Liver (tissue), 9 donors: ENCODE measurements around the gene PCDHB12. TPM values are rescaled to one million over a fixed set of nuclear protein-coding genes. Genes with fewer than 3 reads are reported as not detected.
"Not testable (repeated sequence)": the region's sequence is repeated elsewhere in the genome, so short reads cannot be mapped to it uniquely, and the experiment has no call there.

Source experiments
- DNase-seq: peaks from one replicate; pipeline ENCODE4 v3.0.0-alpha.2; 2017; ENCODE audit warnings: low spot score
- H3K27ac ChIP-seq, 2 donors: one replicate each; pipeline ENCODE4 v1.7.0; 2013; ENCODE audit warnings: inconsistent platforms in 2 of 2, low read length in 2 of 2, control low read depth in 1 of 2, low read depth in 1 of 2, mild to moderate bottlenecking in 1 of 2
- H3K27me3 ChIP-seq, 4 donors: one replicate each; pipeline versions ENCODE4 v1.6.1 to v1.7.0; 2013; ENCODE audit warnings: low read length in 3 of 4, inconsistent platforms in 1 of 4, mild to moderate bottlenecking in 1 of 4, moderate library complexity in 1 of 4; ENCODE audit not compliant: control insufficient read depth in 4 of 4, insufficient read depth in 4 of 4
- H3K36me3 ChIP-seq, 4 donors: one replicate each; pipeline versions ENCODE4 v1.6.1 to v1.7.0; 2013; ENCODE audit warnings: low read length in 3 of 4, mild to moderate bottlenecking in 3 of 4, low read depth in 1 of 4, moderate library complexity in 1 of 4; ENCODE audit not compliant: control insufficient read depth in 4 of 4, insufficient read depth in 3 of 4
- H3K4me1 ChIP-seq, 4 donors: one replicate each; pipeline versions ENCODE4 v1.6.1 to v1.7.0; 2013; ENCODE audit warnings: low read length in 3 of 4, mild to moderate bottlenecking in 3 of 4, moderate library complexity in 1 of 4; ENCODE audit not compliant: control insufficient read depth in 4 of 4, insufficient read depth in 4 of 4
- H3K4me3 ChIP-seq, 3 donors: one replicate each; pipeline versions ENCODE4 v1.6.1 to v1.7.0; 2013; ENCODE audit warnings: low read length in 3 of 3, control low read depth in 1 of 3, low read depth in 1 of 3, mild to moderate bottlenecking in 1 of 3
- H3K9ac ChIP-seq, 2 donors: one replicate each; pipeline ENCODE4 v1.7.0; 2013; ENCODE audit warnings: low read length in 2 of 2, mild to moderate bottlenecking in 2 of 2, moderate library complexity in 2 of 2, control low read depth in 1 of 2, low read depth in 1 of 2
- H3K9me3 ChIP-seq, 4 donors: one replicate each; pipeline versions ENCODE4 v1.6.1 to v1.7.0; 2013; ENCODE audit warnings: low read length in 3 of 4; ENCODE audit not compliant: control insufficient read depth in 4 of 4
- RAD21 ChIP-seq, 2 donors: IDR thresholded peaks; 2 replicates each; pipeline ENCODE4 v1.6.1; 2016; ENCODE audit warnings: antibody characterized with exemption in 2 of 2, mild to moderate bottlenecking in 2 of 2
- WGBS: extraction: QIAGEN DNeasy Blood & Tissue Kit; methylation state at CpG from one replicate; pipeline ENCODE4 v1.1.7; 2013; 5-methylcytosine and 5-hydroxymethylcytosine counted together
- polyA plus RNA-seq, 2 donors: library from polyadenylated mRNA; stranded (reverse) in 1 of 2; unstranded in 1 of 2; fragments of 200-250 nt in 1 of 2; fragments of >200 nt in 1 of 2; fragmentation: Nextera tagmentation in 1 of 2; extraction: Ambion mirVana in 1 of 2; gene quantifications; one replicate each; pipeline versions ENCODE4 v1.2.1 to v1.2.3, GENCODE V29; 2013 to 2015
- total RNA-seq, 2 donors: library from RNA; depleted of rRNA; stranded (reverse); fragments of >200 nt; gene quantifications; one replicate each; pipeline ENCODE4 v1.2.3, GENCODE V29; 2014
- donor health status: healthy.
- donor health status: healthy.
- donor health status: healthy.
- donor health status: healthy.
- donor health status: healthy.

PCDHB12 gene
- total and polyA plus RNA-seq, 4 donors = 0.06 to 0.33 (median 0.20) TPM

DNA sequence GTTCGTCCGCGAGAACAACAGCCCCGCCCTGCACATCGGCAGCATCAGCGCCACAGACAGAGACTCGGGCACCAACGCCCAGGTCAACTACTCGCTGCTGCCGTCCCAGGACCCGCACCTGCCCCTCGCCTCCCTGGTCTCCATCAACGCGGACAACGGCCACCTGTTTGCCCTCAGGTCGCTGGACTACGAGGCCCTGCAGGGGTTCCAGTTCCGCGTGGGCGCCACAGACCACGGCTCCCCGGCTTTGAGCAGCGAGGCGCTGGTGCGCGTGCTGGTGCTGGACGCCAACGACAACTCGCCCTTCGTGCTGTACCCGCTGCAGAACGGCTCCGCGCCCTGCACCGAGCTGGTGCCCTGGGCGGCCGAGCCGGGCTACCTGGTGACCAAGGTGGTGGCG, 1.8 kb downstream of the PCDHB12 start:
- H3K9me3 ChIP-seq = peaks cover 7 to 19% (median 15%) of the 10 kb centered on the region in 4 donors

DNA sequence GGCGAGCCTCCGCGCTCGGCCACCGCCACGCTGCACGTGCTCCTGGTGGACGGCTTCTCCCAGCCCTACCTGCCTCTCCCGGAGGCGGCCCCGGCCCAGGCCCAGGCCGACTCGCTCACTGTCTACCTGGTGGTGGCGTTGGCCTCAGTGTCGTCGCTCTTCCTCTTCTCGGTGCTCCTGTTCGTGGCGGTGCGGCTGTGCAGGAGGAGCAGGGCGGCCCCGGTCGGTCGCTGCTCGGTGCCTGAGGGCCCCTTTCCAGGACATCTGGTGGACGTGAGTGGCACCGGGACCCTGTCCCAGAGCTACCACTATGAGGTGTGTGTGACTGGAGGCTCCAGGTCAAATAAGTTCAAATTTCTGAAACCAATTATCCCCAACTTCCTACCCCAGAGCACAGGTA, 2.3 kb downstream of the PCDHB12 start:
- H3K9me3 ChIP-seq = peaks cover 8 to 23% (median 18%) of the 10 kb centered on the region in 4 donors
- not testable (repeated sequence) for H3K4me1 ChIP-seq, H3K27ac ChIP-seq, H3K9ac ChIP-seq, H3K4me3 ChIP-seq, H3K27me3 ChIP-seq, DNase-seq, H3K36me3 ChIP-seq
- 21% methylated on average over 20 of the region's 27 CpGs for WGBS

More for the DNA sequence above, 1.8 kb downstream of the PCDHB12 start:
- not testable (repeated sequence) for H3K27ac ChIP-seq, H3K4me1 ChIP-seq, DNase-seq, H3K36me3 ChIP-seq, H3K27me3 ChIP-seq, H3K9ac ChIP-seq, H3K4me3 ChIP-seq
- WGBS = 33% methylated on average over 39 of the region's 39 CpGs

DNA sequence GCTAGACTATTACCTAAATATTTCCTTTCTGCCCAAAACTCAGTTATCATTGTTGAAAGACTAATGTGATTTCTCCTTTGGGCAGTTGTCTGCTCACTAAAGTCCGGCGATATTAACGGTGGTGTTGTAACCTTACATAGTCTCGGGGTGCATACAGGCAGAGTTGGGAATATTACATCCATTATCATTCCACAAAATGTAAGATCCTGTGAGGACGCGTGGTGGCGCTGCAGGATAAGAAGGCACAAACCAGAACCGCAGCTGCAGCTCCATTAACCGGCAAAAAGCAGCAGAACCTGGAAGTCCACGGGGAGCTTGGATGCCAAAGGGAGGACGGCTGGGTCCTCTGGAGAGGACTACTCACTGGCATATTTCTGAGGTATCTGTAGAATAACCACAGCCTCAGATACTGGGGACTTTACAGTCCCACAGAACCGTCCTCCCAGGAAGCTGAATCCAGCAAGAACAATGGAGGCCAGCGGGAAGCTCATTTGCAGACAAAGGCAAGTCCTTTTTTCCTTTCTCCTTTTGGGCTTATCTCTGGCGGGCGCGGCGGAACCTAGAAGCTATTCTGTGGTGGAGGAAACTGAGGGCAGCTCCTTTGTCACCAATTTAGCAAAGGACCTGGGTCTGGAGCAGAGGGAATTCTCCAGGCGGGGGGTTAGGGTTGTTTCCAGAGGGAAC, 5.3 kb downstream of the PCDHB12 start, which contains the start of gene PCDHB13:
TSS of gene PCDHB13 (plus strand) at position 264 of the 684 bp plus-strand sequence. CDS start at position 469, 205 bp downstream.
- H3K9ac ChIP-seq, H3K27me3 ChIP-seq, H3K4me3 ChIP-seq, H3K4me1 ChIP-seq, H3K36me3 ChIP-seq, DNase-seq, H3K27ac ChIP-seq: not testable (repeated sequence)
- TF ChIP-seq RAD21 (IDR thresholded peaks at IDR 0.05) = peak; percentile 29 to 44
- 11% methylated on average over 13 of the region's 18 CpGs for WGBS
- peaks cover 14 to 34% (median 31%) of the 10 kb centered on the region in 4 donors for H3K9me3 ChIP-seq

DNA sequence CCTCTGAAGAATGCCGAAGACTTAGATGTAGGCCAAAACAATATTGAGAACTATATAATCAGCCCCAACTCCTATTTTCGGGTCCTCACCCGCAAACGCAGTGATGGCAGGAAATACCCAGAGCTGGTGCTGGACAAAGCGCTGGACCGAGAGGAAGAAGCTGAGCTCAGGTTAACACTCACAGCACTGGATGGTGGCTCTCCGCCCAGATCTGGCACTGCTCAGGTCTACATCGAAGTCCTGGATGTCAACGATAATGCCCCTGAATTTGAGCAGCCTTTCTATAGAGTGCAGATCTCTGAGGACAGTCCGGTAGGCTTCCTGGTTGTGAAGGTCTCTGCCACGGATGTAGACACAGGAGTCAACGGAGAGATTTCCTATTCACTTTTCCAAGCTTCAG, 6.1 kb downstream of the PCDHB12 start:
- not testable (repeated sequence) for DNase-seq, H3K9ac ChIP-seq, H3K4me3 ChIP-seq, H3K36me3 ChIP-seq, H3K27me3 ChIP-seq, H3K27ac ChIP-seq, H3K4me1 ChIP-seq
- peaks cover 18 to 37% (median 31%) of the 10 kb centered on the region in 4 donors for H3K9me3 ChIP-seq
- 48% methylated on average over 11 of the region's 12 CpGs for WGBS

DNA sequence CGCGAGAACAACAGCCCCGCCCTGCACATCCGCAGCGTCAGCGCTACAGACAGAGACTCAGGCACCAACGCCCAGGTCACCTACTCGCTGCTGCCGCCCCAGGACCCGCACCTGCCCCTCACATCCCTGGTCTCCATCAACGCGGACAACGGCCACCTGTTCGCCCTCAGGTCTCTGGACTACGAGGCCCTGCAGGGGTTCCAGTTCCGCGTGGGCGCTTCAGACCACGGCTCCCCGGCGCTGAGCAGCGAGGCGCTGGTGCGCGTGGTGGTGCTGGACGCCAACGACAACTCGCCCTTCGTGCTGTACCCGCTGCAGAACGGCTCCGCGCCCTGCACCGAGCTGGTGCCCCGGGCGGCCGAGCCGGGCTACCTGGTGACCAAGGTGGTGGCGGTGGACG, 7.0 kb downstream of the PCDHB12 start:
- H3K9ac ChIP-seq, H3K4me1 ChIP-seq, DNase-seq, H3K27me3 ChIP-seq, H3K27ac ChIP-seq, H3K36me3 ChIP-seq: not testable (repeated sequence)
- Histone ChIP-seq H3K9me3 (peaks cover 18 to 37% (median 29%) of the 10 kb centered on the region in 4 donors), H3K4me3 (peak overlapping the region in 1 of 3 donors; percentile 11)
- 37% methylated on average over 36 of the region's 40 CpGs for WGBS

DNA sequence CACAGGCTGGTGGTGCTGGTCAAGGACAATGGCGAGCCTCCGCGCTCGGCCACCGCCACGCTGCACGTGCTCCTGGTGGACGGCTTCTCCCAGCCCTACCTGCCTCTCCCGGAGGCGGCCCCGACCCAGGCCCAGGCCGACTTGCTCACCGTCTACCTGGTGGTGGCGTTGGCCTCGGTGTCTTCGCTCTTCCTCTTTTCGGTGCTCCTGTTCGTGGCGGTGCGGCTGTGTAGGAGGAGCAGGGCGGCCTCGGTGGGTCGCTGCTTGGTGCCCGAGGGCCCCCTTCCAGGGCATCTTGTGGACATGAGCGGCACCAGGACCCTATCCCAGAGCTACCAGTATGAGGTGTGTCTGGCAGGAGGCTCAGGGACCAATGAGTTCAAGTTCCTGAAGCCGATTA, 7.5 kb downstream of the PCDHB12 start:
- DNase-seq, H3K36me3 ChIP-seq, H3K4me3 ChIP-seq, H3K27me3 ChIP-seq, H3K9ac ChIP-seq, H3K4me1 ChIP-seq, H3K27ac ChIP-seq: not testable (repeated sequence)
- H3K9me3 ChIP-seq = peaks cover 22 to 41% (median 32%) of the 10 kb centered on the region in 4 donors
- 39% methylated on average over 20 of the region's 26 CpGs for WGBS
